ENCODE results near the gene PRSS33.

Gene PRSS33, protein sequence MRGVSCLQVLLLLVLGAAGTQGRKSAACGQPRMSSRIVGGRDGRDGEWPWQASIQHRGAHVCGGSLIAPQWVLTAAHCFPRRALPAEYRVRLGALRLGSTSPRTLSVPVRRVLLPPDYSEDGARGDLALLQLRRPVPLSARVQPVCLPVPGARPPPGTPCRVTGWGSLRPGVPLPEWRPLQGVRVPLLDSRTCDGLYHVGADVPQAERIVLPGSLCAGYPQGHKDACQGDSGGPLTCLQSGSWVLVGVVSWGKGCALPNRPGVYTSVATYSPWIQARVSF

DNA sequence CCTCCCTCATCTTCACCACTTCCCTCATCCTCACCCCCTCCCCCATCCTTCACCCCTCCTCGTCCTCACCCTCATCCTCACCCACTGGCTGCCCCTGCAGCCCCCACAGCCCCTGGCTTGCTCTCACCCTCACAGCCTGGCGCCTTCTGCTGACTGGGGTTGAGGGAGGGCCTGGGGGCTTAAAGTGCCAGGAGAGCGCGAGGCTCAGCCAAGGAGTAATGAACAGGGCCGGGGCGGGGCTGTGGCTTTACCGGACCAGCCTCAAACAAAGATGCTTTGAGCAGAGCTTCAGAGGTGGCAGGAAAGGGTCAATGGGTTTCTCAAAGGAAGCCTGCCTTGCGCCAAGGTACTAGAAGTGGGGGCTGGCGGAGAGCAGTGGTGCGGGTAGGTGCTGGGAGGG lies at the start of gene PRSS33:
Gene PRSS33 (minus strand): TSS at position 155 of the 400 bp plus-strand sequence. CDS start 1,013 bp downstream, outside the sequence.
- no peak for DNase-seq (ENCODE audit: extremely low read depth in 1 of 2, low read depth in 1 of 2)

GRCh38 chr16:2836646-2837508 lies 49.5 kb upstream of the PRSS33 start:
- DNase-seq (ENCODE audit: extremely low read depth in 1 of 2, low read depth in 1 of 2) = no peak

DNA sequence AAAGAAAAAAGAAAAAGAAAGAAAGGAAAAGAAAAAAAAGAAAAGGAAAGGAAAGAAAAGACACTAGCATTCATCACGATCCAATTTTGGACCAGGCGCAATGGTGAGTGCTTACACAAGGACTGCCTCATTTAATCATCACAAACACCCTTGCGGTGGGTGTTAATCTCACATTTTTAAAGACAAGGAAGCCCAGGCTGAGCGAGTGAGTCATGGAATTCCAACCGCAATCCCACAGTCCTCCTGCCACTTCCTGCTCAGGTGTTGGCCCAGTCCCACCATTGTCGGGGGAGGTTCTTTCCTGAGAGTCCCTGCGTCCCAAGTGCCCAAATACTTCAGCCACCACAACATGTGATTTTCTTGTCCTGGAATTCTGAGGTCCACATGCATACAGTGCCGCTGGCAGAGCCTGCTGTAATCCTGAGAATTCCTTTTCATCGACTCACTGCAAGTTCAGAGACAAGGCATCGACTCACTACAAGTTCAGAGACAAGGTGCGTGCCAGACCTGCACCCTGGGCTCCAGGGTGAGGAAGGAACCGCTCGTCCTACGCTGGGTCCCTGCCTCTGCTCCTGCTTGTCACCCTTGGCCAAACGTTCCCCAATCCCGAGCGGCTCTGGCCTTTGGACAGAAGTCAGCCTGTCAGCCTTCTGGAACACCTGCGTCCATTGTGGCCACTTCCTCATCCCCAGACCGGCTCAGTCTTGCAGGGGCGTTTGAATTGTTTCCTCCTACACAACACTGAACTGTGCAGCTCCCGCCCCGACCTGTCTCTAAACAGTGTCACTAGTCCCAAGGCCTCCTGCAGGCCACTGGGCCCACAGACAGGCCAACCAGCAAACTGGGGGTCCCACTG lies 48.5 kb upstream of the PRSS33 start:
- DNase-seq (ENCODE audit: extremely low read depth in 1 of 2, low read depth in 1 of 2) = no peak

DNA sequence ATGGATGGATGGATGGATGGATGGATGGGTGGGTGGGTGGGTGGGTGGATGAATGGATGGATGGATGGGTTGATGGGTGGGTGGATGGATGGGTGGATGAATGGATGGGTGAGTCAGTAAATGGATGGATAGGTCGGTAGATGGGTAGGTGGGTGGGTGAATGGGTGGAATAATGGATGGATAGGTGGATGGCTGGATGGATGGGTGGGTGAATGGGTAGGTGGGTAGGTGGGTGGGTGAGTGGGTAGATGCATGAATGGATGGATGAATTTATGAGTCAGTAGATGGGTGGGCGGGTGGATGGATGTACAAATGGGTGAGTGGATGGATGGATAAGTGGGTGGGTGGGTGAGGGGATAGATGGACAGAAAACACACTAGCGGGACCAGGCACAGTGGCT lies 47.6 kb upstream of the PRSS33 start:
- DNase-seq (ENCODE audit: extremely low read depth in 1 of 2, low read depth in 1 of 2) = no peak

GRCh38 chr16:2833776-2834175 lies 46.4 kb upstream of the PRSS33 start:
- no peak for DNase-seq (ENCODE audit: extremely low read depth in 1 of 2, low read depth in 1 of 2)

GRCh38 chr16:2831203-2831602 lies 43.8 kb upstream of the PRSS33 start:
- DNase-seq (ENCODE audit: extremely low read depth in 1 of 2, low read depth in 1 of 2) = no peak

GRCh38 chr16:2830355-2830695 lies 43.0 kb upstream of the PRSS33 start:
- no peak for DNase-seq (ENCODE audit: extremely low read depth in 1 of 2, low read depth in 1 of 2)

- DNase-seq (ENCODE audit: extremely low read depth in 1 of 2, low read depth in 1 of 2) = no peak
Observed at GRCh38 chr16:2829501-2830354, 42.4 kb upstream of the PRSS33 start, which contains the start of gene ZG16B. Gene ZG16B (plus strand): TSS chr16:2830303. CDS start chr16:2830442, 139 bp downstream.

DNA sequence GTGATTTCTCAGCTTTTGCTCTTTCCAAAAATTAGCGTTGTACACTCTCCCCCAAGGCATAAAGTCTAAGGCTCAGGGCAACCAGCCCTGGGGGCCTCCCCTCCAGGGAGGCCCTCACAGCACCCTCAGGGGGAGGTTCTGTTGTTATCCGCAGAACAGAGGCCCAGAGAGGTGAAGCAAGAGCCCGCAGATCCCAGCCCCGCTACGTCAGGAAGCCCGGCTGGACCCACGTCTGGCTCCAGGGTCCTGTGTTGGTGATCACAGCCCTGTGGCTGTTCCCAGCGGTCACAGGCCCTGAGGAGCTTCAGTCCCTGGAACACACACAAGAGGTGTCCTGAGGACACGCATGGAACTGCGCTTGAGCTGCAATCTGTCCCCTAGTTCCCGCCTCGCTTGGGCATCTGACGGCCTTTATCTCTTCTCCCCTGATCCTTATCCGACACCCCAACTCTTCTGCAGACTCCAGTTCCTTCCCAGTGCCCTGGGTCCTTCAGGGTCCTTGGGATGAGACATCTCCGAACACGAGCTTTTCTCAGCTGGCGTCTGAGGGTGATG lies 41.6 kb upstream of the PRSS33 start:
- no peak for DNase-seq (ENCODE audit: extremely low read depth in 1 of 2, low read depth in 1 of 2)

DNA sequence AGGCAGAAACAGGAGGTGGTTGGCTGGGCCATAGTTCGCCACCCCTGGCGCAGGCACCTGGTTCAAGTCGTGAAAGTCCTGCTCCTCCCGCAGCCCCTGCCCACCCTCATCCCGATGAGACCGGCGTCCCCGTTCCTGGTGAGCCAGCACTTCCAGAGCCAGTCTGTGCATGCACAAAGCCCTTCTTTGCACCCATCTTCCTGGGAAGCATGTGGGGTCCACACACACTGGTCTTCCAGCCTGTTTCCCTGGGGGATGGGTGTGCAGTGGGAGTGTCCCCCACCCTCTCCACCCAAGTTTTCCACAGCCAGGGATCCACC lies 41.1 kb upstream of the PRSS33 start:
- no peak for DNase-seq (ENCODE audit: extremely low read depth in 1 of 2, low read depth in 1 of 2)

- no peak for DNase-seq (ENCODE audit: extremely low read depth in 1 of 2, low read depth in 1 of 2)
Observed at GRCh38 chr16:2827831-2828520, 40.6 kb upstream of the PRSS33 start.

- no peak for DNase-seq (ENCODE audit: extremely low read depth in 1 of 2, low read depth in 1 of 2)
Observed at GRCh38 chr16:2827374-2827791, 40.0 kb upstream of the PRSS33 start.

DNA sequence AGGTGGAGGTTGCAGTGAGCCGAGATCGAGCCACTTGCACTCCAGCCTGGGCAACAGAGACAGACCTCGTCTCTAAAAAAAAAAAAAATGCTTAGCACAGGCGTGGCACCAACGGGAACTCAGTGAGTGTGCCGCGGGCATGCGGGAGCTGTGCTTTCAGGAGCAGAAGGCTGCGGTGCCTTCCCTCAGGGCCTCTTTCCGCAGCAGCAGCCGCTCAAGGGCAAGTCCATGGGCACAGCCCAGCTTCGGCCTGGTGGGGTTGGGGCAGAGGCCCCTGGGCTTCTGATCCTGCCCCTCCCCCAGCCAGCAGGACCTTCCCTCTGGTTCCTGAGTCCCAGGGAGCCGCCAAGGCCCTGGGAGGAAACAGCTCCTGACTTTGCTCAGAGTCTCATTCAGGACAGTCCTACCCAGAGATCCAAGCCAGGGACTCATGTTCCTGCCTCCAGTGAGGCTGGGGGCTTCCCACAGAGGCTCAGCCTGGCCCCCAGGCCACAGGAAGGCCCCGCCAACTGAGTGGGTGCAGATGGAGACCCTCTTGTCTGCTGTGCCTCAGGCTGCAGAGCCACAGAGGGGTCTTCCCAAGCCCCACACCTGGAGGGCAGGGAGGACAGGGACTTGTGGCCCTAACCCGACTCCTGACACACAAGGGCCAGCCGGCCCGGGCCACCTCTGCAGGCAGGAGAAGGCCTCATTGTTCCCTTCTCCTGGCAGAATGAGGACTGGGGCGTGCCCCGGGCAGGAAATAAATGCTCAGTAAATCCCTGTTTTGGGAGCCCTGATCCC lies 39.4 kb upstream of the PRSS33 start:
- DNase-seq (ENCODE audit: extremely low read depth in 1 of 2, low read depth in 1 of 2) = no peak

DNA sequence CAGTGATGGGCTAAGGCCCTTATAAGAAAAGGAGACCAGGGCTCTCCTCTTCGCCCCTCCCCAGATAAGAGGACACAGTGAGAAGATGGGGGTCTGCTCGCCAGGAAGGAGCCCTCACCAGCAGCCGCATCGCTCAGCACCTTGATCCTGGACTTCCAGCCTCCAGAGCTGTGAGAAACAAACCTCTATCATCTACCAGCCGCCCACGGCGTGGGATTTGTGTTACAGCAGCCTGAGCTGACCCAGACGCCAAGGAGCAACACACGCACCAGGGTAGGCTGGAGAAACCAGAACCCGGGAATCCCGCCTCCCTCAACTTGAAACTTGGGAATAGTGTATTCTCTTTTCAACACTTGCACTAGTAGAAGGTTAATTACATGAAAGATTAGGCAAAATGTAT lies 38.5 kb upstream of the PRSS33 start:
- DNase-seq (ENCODE audit: extremely low read depth in 1 of 2, low read depth in 1 of 2) = no peak

DNA sequence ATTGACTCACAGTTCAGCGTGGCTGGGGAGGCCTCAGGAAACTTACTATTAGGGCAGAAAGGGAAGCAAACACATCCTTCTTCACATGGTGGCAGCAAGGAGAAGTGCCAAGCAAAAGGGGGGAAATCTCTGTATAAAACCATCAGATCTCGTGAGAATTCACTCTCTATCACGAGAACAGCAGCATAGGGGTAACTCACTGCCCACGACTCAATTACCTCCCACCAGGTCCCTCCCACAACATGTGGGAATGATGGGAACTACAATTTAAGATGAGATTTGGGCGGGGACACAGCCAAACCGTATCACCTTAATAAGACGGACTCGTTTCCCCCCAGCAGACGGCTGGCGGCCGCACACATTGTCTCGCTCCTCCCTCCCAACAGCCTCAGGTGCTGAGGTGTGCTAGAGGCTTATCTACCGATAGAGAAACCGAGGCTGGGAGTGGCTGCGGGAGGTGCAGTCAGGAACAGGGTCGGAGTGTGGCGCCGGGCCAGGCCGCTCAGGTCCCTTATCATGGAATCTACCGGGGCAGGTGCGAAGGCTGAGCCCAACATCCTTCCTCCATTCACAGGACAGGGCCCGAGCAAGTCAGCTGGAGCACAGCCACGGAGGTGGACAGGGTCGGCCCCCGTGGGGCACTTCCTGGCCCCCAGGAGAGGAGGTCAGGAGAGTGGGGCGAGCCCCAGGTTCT lies 37.8 kb upstream of the PRSS33 start:
- no peak for DNase-seq (ENCODE audit: extremely low read depth in 1 of 2, low read depth in 1 of 2)

GRCh38 chr16:2824626-2825025 lies 37.3 kb upstream of the PRSS33 start:
- DNase-seq (ENCODE audit: extremely low read depth in 1 of 2, low read depth in 1 of 2) = no peak

DNA sequence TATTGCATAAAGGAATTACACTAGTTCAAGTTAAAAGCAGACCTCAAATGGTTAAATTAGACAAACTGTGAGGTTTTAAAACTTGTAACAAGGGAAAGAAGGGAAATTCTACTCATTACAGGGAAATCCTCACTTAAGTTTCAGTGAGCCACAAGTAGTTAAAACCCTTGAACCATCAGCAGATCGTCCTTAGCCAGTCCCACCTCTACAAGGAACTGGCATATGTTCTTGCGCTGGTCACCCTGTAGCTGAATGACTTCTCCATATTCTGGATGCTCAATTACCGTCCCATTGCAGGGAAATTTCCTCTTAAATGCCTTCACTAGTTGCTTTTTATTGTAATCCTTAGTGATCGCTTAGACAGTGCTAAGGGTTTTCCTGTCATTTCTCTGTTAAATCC lies 35.1 kb upstream of the PRSS33 start:
- no peak for DNase-seq (ENCODE audit: extremely low read depth in 1 of 2, low read depth in 1 of 2)

DNA sequence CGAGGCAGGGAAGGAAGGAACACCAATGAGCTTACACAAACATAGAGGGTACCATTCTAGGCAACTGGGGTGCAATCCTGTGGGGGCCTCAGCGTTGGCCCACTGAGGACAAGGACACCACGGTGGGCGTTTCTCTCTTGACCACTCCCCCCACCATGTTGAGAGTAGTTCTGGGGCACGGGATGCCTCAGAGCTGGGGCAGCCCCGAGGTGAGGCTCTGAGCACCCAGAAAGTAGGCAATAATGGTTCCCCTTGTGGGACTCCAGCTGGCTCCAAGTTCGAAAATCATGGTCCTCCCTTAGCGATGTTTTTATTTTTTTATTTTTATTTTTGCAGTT lies 34.8 kb upstream of the PRSS33 start:
- DNase-seq (ENCODE audit: extremely low read depth in 1 of 2, low read depth in 1 of 2) = no peak

Measured in activated CD8-positive, alpha-beta memory T cell treated with anti-CD3 and anti-CD28 coated beads for 1 hour (primary cell).